IMR-90 (cell line): Measurements from ENCODE around the gene NF2. TPM values are rescaled to one million over a fixed set of nuclear protein-coding genes. Genes with fewer than 3 reads are reported as not detected.

Experiments
- ATAC-seq: fragments of 200-7000 bp; cut with Tn5 transposase; 2 replicates; pipeline ENCODE4 v1.9.1; 2020; ENCODE audit warnings: low read depth, mild to moderate bottlenecking, moderate library complexity
- BruUV-seq: library from RNA; stranded (reverse); fragments of 400-500 nt; replicated peaks from 2 replicates; lab custom pipeline; 2021; lab: Mats Ljungman, UMichigan
- CTCF ChIA-PET: fragments of 300-600 bp; formaldehyde crosslinking; extraction: SDS; loops from one replicate; lab custom pipeline; 2021; ENCODE audit warnings: antibody characterized with exemption; lab: Yijun Ruan, JAX
- POLR2A ChIA-PET: fragments of 300-600 bp; sonication (Branson Sonifier 250); formaldehyde crosslinking; loops from one replicate; lab custom pipeline; 2022; ENCODE audit warnings: antibody characterized with exemption; ENCODE audit not compliant: unreplicated experiment; lab: Charles Lee
- DNase-seq: peaks from one replicate; pipeline ENCODE4 v3.0.0; 2013
- H2AFZ ChIP-seq: replicated peaks from 2 replicates; pipeline ENCODE3; 2013; ENCODE audit warnings: low read length, mild to moderate bottlenecking; ENCODE audit not compliant: poor library complexity
- H2AK5ac ChIP-seq: 2 replicates; pipeline ENCODE4 v1.6.1; 2013; ENCODE audit warnings: low read depth, low read length, inconsistent platforms
- H2AK9ac ChIP-seq: replicated peaks from 2 replicates; pipeline ENCODE3; 2013; ENCODE audit warnings: mild to moderate bottlenecking, low read depth, low read length, moderate library complexity; ENCODE audit not compliant: poor library complexity
- H2BK120ac ChIP-seq: 2 replicates; pipeline ENCODE4 v1.6.1; 2013; ENCODE audit warnings: low read depth, low read length, inconsistent platforms
- H2BK15ac ChIP-seq: 3 replicates; pipeline ENCODE4 v1.6.1; 2013; ENCODE audit warnings: low read depth, low read length, inconsistent platforms
- H2BK20ac ChIP-seq: 2 replicates; pipeline ENCODE4 v1.6.1; 2013; ENCODE audit warnings: low read depth, mild to moderate bottlenecking, inconsistent platforms, low read length, moderate library complexity
- H2BK5ac ChIP-seq: 2 replicates; pipeline ENCODE4 v1.6.1; 2013; ENCODE audit warnings: mild to moderate bottlenecking, low read depth, low read length, inconsistent platforms; ENCODE audit not compliant: poor library complexity, severe bottlenecking
- H3K14ac ChIP-seq: replicated peaks from 2 replicates; pipeline ENCODE4 v1.6.1; 2013; ENCODE audit warnings: low read depth, low read length, inconsistent platforms
- H3K18ac ChIP-seq: 2 replicates; pipeline ENCODE4 v1.6.1; 2013; ENCODE audit warnings: low read depth, low read length, control low read depth
- H3K23ac ChIP-seq: 2 replicates; pipeline ENCODE4 v1.6.1; 2013; ENCODE audit warnings: low read depth, low read length, inconsistent platforms
- H3K27ac ChIP-seq: 2 replicates; pipeline ENCODE4 v1.5.1; 2013; ENCODE audit warnings: mild to moderate bottlenecking, control low read depth, low read length; ENCODE audit not compliant: insufficient read depth
- H3K27me3 ChIP-seq: 2 replicates; pipeline ENCODE4 v1.6.1; 2013; ENCODE audit warnings: low read length; ENCODE audit not compliant: control insufficient read depth, insufficient read depth
- H3K36me3 ChIP-seq: 2 replicates; pipeline ENCODE4 v1.6.1; 2013; ENCODE audit warnings: low read length, mixed read lengths; ENCODE audit not compliant: control insufficient read depth, insufficient read depth
- H3K4ac ChIP-seq: 2 replicates; pipeline ENCODE4 v1.6.1; 2013; ENCODE audit warnings: low read depth, low read length, inconsistent platforms
- H3K4me1 ChIP-seq: 2 replicates; pipeline ENCODE4 v1.6.1; 2013; ENCODE audit warnings: low read length, mixed read lengths; ENCODE audit not compliant: control insufficient read depth, insufficient read depth
- H3K4me2 ChIP-seq: 2 replicates; pipeline ENCODE4 v1.6.1; 2013; ENCODE audit warnings: low read depth, mild to moderate bottlenecking, control low read depth, low read length, moderate library complexity
- H3K4me3 ChIP-seq: 2 replicates; pipeline ENCODE4 v1.5.1; 2013; ENCODE audit warnings: low read depth, mild to moderate bottlenecking, control low read depth, low read length, moderate library complexity; ENCODE audit not compliant: insufficient read depth
- H3K56ac ChIP-seq: 2 replicates; pipeline ENCODE4 v1.6.1; 2013; ENCODE audit warnings: low read length, inconsistent platforms; ENCODE audit not compliant: insufficient read depth; ENCODE audit errors: extremely low read depth
- H3K79me1 ChIP-seq, 2 experiments: 2 replicates each; pipeline ENCODE4 v1.6.1; 2013; ENCODE audit warnings: low read length in 2 of 2, inconsistent platforms in 1 of 2, low read depth in 1 of 2
- H3K9ac ChIP-seq: 2 replicates; pipeline ENCODE4 v1.6.1; 2013; ENCODE audit warnings: low read depth, low read length, control low read depth
- H3K9me1 ChIP-seq: 2 replicates; pipeline ENCODE4 v1.6.1; 2013; ENCODE audit warnings: low read length, inconsistent platforms; ENCODE audit not compliant: insufficient read depth
- H3K9me3 ChIP-seq: 2 replicates; pipeline ENCODE4 v1.6.1; 2013; ENCODE audit warnings: low read length; ENCODE audit not compliant: control insufficient read depth, insufficient read depth
- H4K20me1 ChIP-seq: 2 replicates; pipeline ENCODE4 v1.6.1; 2013; ENCODE audit warnings: low read length, inconsistent platforms; ENCODE audit not compliant: insufficient read depth
- H4K5ac ChIP-seq: 2 replicates; pipeline ENCODE4 v1.6.1; 2013; ENCODE audit warnings: mild to moderate bottlenecking, low read depth, low read length, control low read depth
- H4K8ac ChIP-seq, 2 experiments: 2 replicates each; pipeline ENCODE4 v1.6.1; 2013; ENCODE audit warnings: low read depth in 2 of 2, low read length in 2 of 2, control low read depth in 1 of 2, inconsistent platforms in 1 of 2
- H4K91ac ChIP-seq: 2 replicates; pipeline ENCODE4 v1.6.1; 2013; ENCODE audit warnings: low read depth, low read length, inconsistent platforms; ENCODE audit not compliant: insufficient read depth
- BHLHE40 ChIP-seq: fragments of 150-350 bp; IDR thresholded peaks from 2 replicates; pipeline ENCODE4 v1.6.1; 2016; ENCODE audit warnings: mild to moderate bottlenecking, low read depth, low read length
- CEBPB ChIP-seq: IDR thresholded peaks from 2 replicates; pipeline ENCODE4 v1.6.1; 2012; ENCODE audit warnings: low read depth, low read length, improper control_type of control experiment
- RAD21 ChIP-seq: IDR thresholded peaks from 2 replicates; pipeline ENCODE4 v1.6.1; 2012; ENCODE audit warnings: low read length, improper control_type of control experiment
- WGBS, 2 experiments: methylation state at CpG; one replicate each; pipeline versions ENCODE4 v1.1.5 to v1.1.7; 2013; ENCODE audit warnings: missing lambda C conversion rate in 2 of 2; ENCODE audit not compliant: insufficient read length in 1 of 2; ENCODE audit errors: extremely low coverage in 2 of 2; 5-methylcytosine and 5-hydroxymethylcytosine counted together
- dilution Hi-C: fragments of 300-500 bp; cut with HindIII; formaldehyde crosslinking; loops from one replicate; pipeline ENCODE4 v1.14.3; 2018; ENCODE audit warnings: low sequenced_read_pairs; ENCODE audit not compliant: unreplicated experiment
- in situ Hi-C: fragments of 300-500 bp; cut with MboI; formaldehyde crosslinking; loops from 3 replicates; pipeline ENCODE4 v1.14.3; 2019; ENCODE audit warnings: low sequenced_read_pairs, inconsistent platforms, mixed read lengths
- intact Hi-C: fragments of 100-400 bp; cut with micrococcal nuclease; formaldehyde crosslinking; loops from 2 replicates; pipeline ENCODE4 v1.10.0; 2022
- polyA plus RNA-seq, 3 experiments: library from polyadenylated mRNA; depleted of rRNA; stranded (reverse); fragments of >200 nt; gene quantifications; 2 replicates each; pipeline ENCODE4 v1.2.3, GENCODE V29; 2012; ENCODE audit warnings: low replicate concordance in 1 of 3
- total RNA-seq: library from RNA; depleted of rRNA; stranded (reverse); fragments of >200 nt; gene quantifications from 2 replicates; pipeline ENCODE4 v1.2.3, GENCODE V29; 2012
- TF ChIP-seq, protein P1 (sequence below): conservative IDR thresholded peaks from 2 replicates; pipeline ENCODE4 v1.5.1; 2012; ENCODE audit warnings: mild to moderate bottlenecking, low read depth, low read length, improper control_type of control experiment
- TF ChIP-seq, protein P2 (sequence below): fragments of 150-350 bp; IDR thresholded peaks from 2 replicates; pipeline ENCODE4 v1.6.1; 2016; ENCODE audit warnings: low read depth, mild to moderate bottlenecking, low read length, moderate library complexity, borderline replicate concordance
- TF ChIP-seq, protein P3 (sequence below): fragments of 150-350 bp; IDR thresholded peaks from 2 replicates; pipeline ENCODE4 v1.6.1; 2017; ENCODE audit warnings: mild to moderate bottlenecking, antibody characterized with exemption, low read length, low read depth

The NF2 gene
- total and polyA plus RNA-seq, 2 of the 4 experiments (the other 2 are of a cell fraction), result 59.0 to 151 TPM

DNA sequence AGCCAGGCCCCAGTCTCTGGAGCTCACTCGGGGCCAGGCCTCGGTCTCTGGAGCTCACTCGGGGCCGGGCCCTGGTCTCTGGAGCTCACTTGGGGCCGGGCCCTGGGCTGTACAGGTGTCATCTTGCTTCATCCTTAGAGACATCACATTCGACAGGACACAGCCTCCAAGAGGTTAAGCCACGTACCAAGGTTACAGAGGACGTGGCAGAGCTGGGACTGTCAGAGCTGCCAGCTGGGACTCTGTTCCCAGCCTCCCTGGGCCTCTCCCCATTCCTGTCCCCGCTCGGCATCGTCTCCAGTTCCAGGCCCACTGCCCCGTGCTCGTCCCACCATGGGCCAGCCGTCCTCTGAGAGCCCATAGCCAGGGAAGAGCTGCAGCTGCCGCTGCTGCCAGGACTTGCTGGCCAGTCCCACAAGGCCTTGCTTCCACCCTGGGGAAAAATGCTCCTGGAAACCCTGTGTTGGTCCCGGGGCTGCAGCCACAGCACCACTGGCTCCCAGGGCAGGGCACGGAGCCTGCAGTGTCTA is 136.0 kb downstream of the NF2 start:
- Histone ChIP-seq H3K9ac (no peak overlapping the region), H2BK5ac (no peak overlapping the region), H3K36me3 (peaks cover 17% of the 10 kb centered on the region), H2AK5ac (no peak overlapping the region), H4K91ac (no peak overlapping the region), H3K27me3 (no peaks in the 10 kb centered on the region), H2AFZ (no peak overlapping the region), H4K5ac (no peak overlapping the region), H3K4me3 (no peak overlapping the region), H3K9me3 (no peaks in the 10 kb centered on the region), H3K56ac (no peak overlapping the region), H3K4me1 (no peaks in the 10 kb centered on the region), H3K18ac (no peak overlapping the region), H4K8ac (no peak overlapping the region), H3K23ac (no peak overlapping the region), H3K4ac (no peak overlapping the region), H3K14ac (no peak overlapping the region), H4K20me1 (no peaks in the 10 kb centered on the region), H2AK9ac (no peak overlapping the region), H2BK15ac (no peak overlapping the region), H2BK20ac (no peak overlapping the region), H3K9me1 (no peaks in the 10 kb centered on the region), H3K4me2 (no peak overlapping the region), H3K79me1 (no peaks in the 10 kb centered on the region), H3K27ac (no peak overlapping the region), H2BK120ac (no peak overlapping the region)
- 82% methylated on average over 14 of the region's 17 CpGs; no CpG with 5 or more reads in 1 of the 2 experiments for WGBS, 2 experiments
- intact Hi-C loops, result no loop called here
- in situ Hi-C loops, result no loop called here
- ChIA-PET CTCF (no interaction called here), POLR2A (no interaction called here)
- ATAC-seq (no peak), DNase-seq (no peak)
- no TSS peak for BruUV-seq
- TF ChIP-seq, protein P1, sequence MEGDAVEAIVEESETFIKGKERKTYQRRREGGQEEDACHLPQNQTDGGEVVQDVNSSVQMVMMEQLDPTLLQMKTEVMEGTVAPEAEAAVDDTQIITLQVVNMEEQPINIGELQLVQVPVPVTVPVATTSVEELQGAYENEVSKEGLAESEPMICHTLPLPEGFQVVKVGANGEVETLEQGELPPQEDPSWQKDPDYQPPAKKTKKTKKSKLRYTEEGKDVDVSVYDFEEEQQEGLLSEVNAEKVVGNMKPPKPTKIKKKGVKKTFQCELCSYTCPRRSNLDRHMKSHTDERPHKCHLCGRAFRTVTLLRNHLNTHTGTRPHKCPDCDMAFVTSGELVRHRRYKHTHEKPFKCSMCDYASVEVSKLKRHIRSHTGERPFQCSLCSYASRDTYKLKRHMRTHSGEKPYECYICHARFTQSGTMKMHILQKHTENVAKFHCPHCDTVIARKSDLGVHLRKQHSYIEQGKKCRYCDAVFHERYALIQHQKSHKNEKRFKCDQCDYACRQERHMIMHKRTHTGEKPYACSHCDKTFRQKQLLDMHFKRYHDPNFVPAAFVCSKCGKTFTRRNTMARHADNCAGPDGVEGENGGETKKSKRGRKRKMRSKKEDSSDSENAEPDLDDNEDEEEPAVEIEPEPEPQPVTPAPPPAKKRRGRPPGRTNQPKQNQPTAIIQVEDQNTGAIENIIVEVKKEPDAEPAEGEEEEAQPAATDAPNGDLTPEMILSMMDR, result no peak
- TF ChIP-seq, protein P2, sequence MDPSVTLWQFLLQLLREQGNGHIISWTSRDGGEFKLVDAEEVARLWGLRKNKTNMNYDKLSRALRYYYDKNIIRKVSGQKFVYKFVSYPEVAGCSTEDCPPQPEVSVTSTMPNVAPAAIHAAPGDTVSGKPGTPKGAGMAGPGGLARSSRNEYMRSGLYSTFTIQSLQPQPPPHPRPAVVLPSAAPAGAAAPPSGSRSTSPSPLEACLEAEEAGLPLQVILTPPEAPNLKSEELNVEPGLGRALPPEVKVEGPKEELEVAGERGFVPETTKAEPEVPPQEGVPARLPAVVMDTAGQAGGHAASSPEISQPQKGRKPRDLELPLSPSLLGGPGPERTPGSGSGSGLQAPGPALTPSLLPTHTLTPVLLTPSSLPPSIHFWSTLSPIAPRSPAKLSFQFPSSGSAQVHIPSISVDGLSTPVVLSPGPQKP, result no peak
- TF ChIP-seq BHLHE40, result no peak
- no peak for TF ChIP-seq RAD21
- no peak for TF ChIP-seq CEBPB
- TF ChIP-seq, protein P3, sequence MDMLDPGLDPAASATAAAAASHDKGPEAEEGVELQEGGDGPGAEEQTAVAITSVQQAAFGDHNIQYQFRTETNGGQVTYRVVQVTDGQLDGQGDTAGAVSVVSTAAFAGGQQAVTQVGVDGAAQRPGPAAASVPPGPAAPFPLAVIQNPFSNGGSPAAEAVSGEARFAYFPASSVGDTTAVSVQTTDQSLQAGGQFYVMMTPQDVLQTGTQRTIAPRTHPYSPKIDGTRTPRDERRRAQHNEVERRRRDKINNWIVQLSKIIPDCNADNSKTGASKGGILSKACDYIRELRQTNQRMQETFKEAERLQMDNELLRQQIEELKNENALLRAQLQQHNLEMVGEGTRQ, result no peak
- dilution Hi-C loops, result no loop called here
